HepG2 (cell line): Measurements from ENCODE around the gene ANKRD52. TPM values are rescaled to one million over a fixed set of nuclear protein-coding genes. Genes with fewer than 3 reads are reported as not detected.
A peak's percentile ranks its signal among the peaks of the same experiment; 100 is the strongest.

Experiments
- DZIP1 ChIP-seq: sonication (generic); formaldehyde crosslinking; IDR thresholded peaks from 2 replicates; pipeline ENCODE4 v1.5.0; 2020; ENCODE audit warnings: mild to moderate bottlenecking, missing genetic modification reagents
- ELF3 ChIP-seq: IDR thresholded peaks from 2 replicates; pipeline ENCODE4 v1.6.1; 2016; ENCODE audit warnings: missing genetic modification reagents, missing compliant biosample characterization
- HCFC1 ChIP-seq: fragments of 150-350 bp; IDR thresholded peaks from 2 replicates; pipeline ENCODE4 v1.6.1; 2014; ENCODE audit warnings: low read depth, low read length
- HINFP ChIP-seq: sonication (generic); formaldehyde crosslinking; IDR thresholded peaks from 2 replicates; pipeline ENCODE4 v1.4.0; 2020; ENCODE audit warnings: low read depth, mild to moderate bottlenecking, missing genetic modification reagents
- KLF15 ChIP-seq: sonication (generic); formaldehyde crosslinking; IDR thresholded peaks from 2 replicates; pipeline ENCODE4 v1.8.1; 2023; ENCODE audit warnings: borderline replicate concordance, mild to moderate bottlenecking, inconsistent platforms, missing genetic modification reagents, mixed read lengths
- MEIS1 ChIP-seq: sonication (generic); formaldehyde crosslinking; IDR thresholded peaks from 2 replicates; pipeline ENCODE4 v1.9.0; 2021; ENCODE audit warnings: mild to moderate bottlenecking, missing genetic modification reagents, moderate library complexity, borderline replicate concordance
- MLLT10 ChIP-seq: sonication (generic); formaldehyde crosslinking; IDR thresholded peaks from 2 replicates; pipeline ENCODE4 v1.4.0; 2020; ENCODE audit warnings: missing genetic modification reagents
- PHF5A ChIP-seq: IDR thresholded peaks from one replicate; pipeline ENCODE4 v1.6.1; 2018; ENCODE audit warnings: low read depth, missing genetic modification reagents; ENCODE audit not compliant: unreplicated experiment
- TBL1XR1 ChIP-seq: fragments of 150-350 bp; IDR thresholded peaks from 2 replicates; pipeline ENCODE4 v1.6.1; 2014; ENCODE audit warnings: borderline replicate concordance, low read length; ENCODE audit not compliant: partially characterized antibody
- ZBTB33 ChIP-seq: sonication (generic); formaldehyde crosslinking; IDR thresholded peaks from 2 replicates; pipeline ENCODE4 v1.4.0; 2020; ENCODE audit warnings: missing genetic modification reagents
- ZFYVE20 ChIP-seq: sonication (generic); formaldehyde crosslinking; IDR thresholded peaks from 2 replicates; pipeline ENCODE4 v1.8.0; 2023; ENCODE audit warnings: low read depth, mild to moderate bottlenecking, moderate library complexity, missing genetic modification reagents, borderline replicate concordance
- ZNF143 ChIP-seq: sonication (generic); formaldehyde crosslinking; IDR thresholded peaks from 2 replicates; pipeline ENCODE4 v1.4.0; 2020; ENCODE audit warnings: missing genetic modification reagents
- ZNF17 ChIP-seq: sonication (generic); formaldehyde crosslinking; IDR thresholded peaks from 2 replicates; pipeline ENCODE4 v1.5.0; 2020; ENCODE audit warnings: mild to moderate bottlenecking, missing genetic modification reagents
- ZNF512B ChIP-seq: sonication (generic); formaldehyde crosslinking; IDR thresholded peaks from 2 replicates; pipeline ENCODE4 v1.5.1; 2020; ENCODE audit warnings: missing genetic modification reagents, mild to moderate bottlenecking, borderline replicate concordance
- ZNF790 ChIP-seq: sonication (generic); formaldehyde crosslinking; IDR thresholded peaks from 2 replicates; pipeline ENCODE4 v1.8.0; 2022; ENCODE audit warnings: missing genetic modification reagents, mild to moderate bottlenecking, borderline replicate concordance
- ZNF792 ChIP-seq: IDR thresholded peaks from 2 replicates; pipeline ENCODE4 v1.6.1; 2016
- polyA plus RNA-seq, 8 experiments: library from polyadenylated mRNA; depleted of rRNA in 3 of 8; stranded (reverse) in 7 of 8; unstranded in 1 of 8; fragments of >200 nt; fragmentation: Illumina TruSeq in 4 of 8; extraction: Trizol in 4 of 8; gene quantifications; 2 replicates each; pipeline versions ENCODE4 v1.2.1 to v1.2.3, GENCODE V29; 2011 to 2016; ENCODE audit warnings: low read depth in 4 of 8, missing spikeins in 1 of 8, mixed read lengths in 1 of 8; ENCODE audit not compliant: insufficient read depth in 1 of 8
- total RNA-seq, 5 experiments: library from RNA; depleted of rRNA; stranded (reverse); fragments of >200 nt; fragmentation: Illumina TruSeq; extraction: Trizol; gene quantifications; 2 replicates each; pipeline ENCODE4 v1.2.3, GENCODE V29; 2016; ENCODE audit warnings: low read depth in 1 of 5

The ANKRD52 gene
- total and polyA plus RNA-seq, 2 of the 13 experiments (the other 11 are each of a cell fraction or from before 2014, with no cell fraction given), result 7.8 to 9.2 TPM

- TF ChIP-seq MEIS1 (CRISPR knock-in tag), result no peak
- no peak for TF ChIP-seq ZNF143
- TF ChIP-seq HCFC1, result 0 out of 2 replicates have a peak, but pooled peaks have one; percentile 20
- no peak for TF ChIP-seq ZFYVE20 (CRISPR knock-in tag)
- TF ChIP-seq HINFP (CRISPR knock-in tag), result no peak
- TF ChIP-seq ZNF17 (CRISPR knock-in tag), result no peak
- no peak for TF ChIP-seq ZNF512B
- TF ChIP-seq TBL1XR1, result no peak
- TF ChIP-seq KLF15, result no peak
- TF ChIP-seq ZBTB33 (CRISPR knock-in tag), result peak; percentile 25; the same call in 1 of the 2 replicates
- TF ChIP-seq ZNF792 (CRISPR knock-in tag), result peak; percentile 74; the same call in 1 of the 2 replicates
- no peak for TF ChIP-seq PHF5A
- 0 out of 2 replicates have a peak, but pooled peaks have one; percentile 17 for TF ChIP-seq DZIP1 (CRISPR knock-in tag)
- no peak for TF ChIP-seq MLLT10 (CRISPR knock-in tag)
- no peak; the same call in 1 of the 2 replicates for TF ChIP-seq ZNF790 (CRISPR knock-in tag)
- TF ChIP-seq ELF3 (CRISPR knock-in tag), result peak; percentile 66
Observed at GRCh38 chr12:56189099-56189917, 68.9 kb downstream of the ANKRD52 start, which contains the start of gene SMARCC2 (continued).
